ENCODE measurements around the gene NKAPL. TPM values are rescaled to one million over a fixed set of nuclear protein-coding genes. Genes with fewer than 3 reads are reported as not detected.

NKAPL gene
- polyA plus RNA-seq (2011; rRNA removed) (0.52 TPM in 2 replicates), polyA minus RNA-seq (2011; rRNA and poly(A)+ RNA removed) (0.18 and 0.26 TPM in 2 replicates)

- no peaks in the 10 kb centered on the region for H3K27me3 ChIP-seq (ENCODE audit: control insufficient read depth, insufficient read depth, low read length)
- ChIA-PET POLR2A (no interaction called here), CTCF (no interaction called here)
- peak within 1 kb of the TSS; percentile 34 for H3K4me3 ChIP-seq (ENCODE audit: low read depth, low read length)
- H3K9me3 ChIP-seq (ENCODE audit: control insufficient read depth, insufficient read depth, low read length), result peaks cover 11% of the 10 kb centered on the region
- DNase-seq (ENCODE audit: low read depth, low spot score), result no peak
- no peak for TF ChIP-seq CTCF (IDR thresholded peaks at IDR 0.05; ENCODE audit: low read depth, low read length)
- no peak within 1 kb of the TSS for H3K27ac ChIP-seq (ENCODE audit: low read depth, low read length)
Measured at GRCh38 chr6:28258877-28259777, at the start of gene NKAPL. NKAPL (plus strand) TSS chr6:28259297; CDS start chr6:28259372, 75 bp downstream.

GRCh38 chr6:28209753-28210535, 49.2 kb upstream of the NKAPL start:
- peaks cover 36% of the 10 kb centered on the region for H3K27me3 ChIP-seq (ENCODE audit: control insufficient read depth, insufficient read depth, low read length)
- TF ChIP-seq CTCF (IDR thresholded peaks at IDR 0.05; ENCODE audit: low read depth, low read length), result no peak
- no peak overlapping the region for H3K4me3 ChIP-seq (ENCODE audit: low read depth, low read length)
- ChIA-PET CTCF (interaction anchor here (1.2 kb wide), 1 partner anchor 146 kb away, joined by 4 read pairs; no protein-coding TSS in a partner anchor), POLR2A (no interaction called here)
- no peak for DNase-seq (ENCODE audit: low read depth, low spot score)
- no peak overlapping the region for H3K27ac ChIP-seq (ENCODE audit: low read depth, low read length)
- no peaks in the 10 kb centered on the region for H3K9me3 ChIP-seq (ENCODE audit: control insufficient read depth, insufficient read depth, low read length)

- CTCF ChIA-PET, result interaction anchor here (0.6 kb wide), 1 partner anchor 162 kb away, joined by 4 read pairs; no protein-coding TSS in a partner anchor
- Histone ChIP-seq H3K27me3 (ENCODE audit: control insufficient read depth, insufficient read depth, low read length) (peaks cover 32% of the 10 kb centered on the region), H3K9me3 (ENCODE audit: control insufficient read depth, insufficient read depth, low read length) (no peaks in the 10 kb centered on the region), H3K4me3 (ENCODE audit: low read depth, low read length) (peak overlapping the region; percentile 65), H3K27ac (ENCODE audit: low read depth, low read length) (peak overlapping the region; percentile 12)
- no peak for TF ChIP-seq CTCF (IDR thresholded peaks at IDR 0.05; ENCODE audit: low read depth, low read length)
- DNase-seq (ENCODE audit: low read depth, low spot score), result no peak
- POLR2A ChIA-PET, result no interaction called here
Measured at GRCh38 chr6:28211840-28212509, 47.1 kb upstream of the NKAPL start.

- Histone ChIP-seq H3K4me3 (ENCODE audit: low read depth, low read length) (peak overlapping the region; percentile 65), H3K9me3 (ENCODE audit: control insufficient read depth, insufficient read depth, low read length) (no peaks in the 10 kb centered on the region), H3K27ac (ENCODE audit: low read depth, low read length) (no peak overlapping the region), H3K27me3 (ENCODE audit: control insufficient read depth, insufficient read depth, low read length) (peaks cover 26% of the 10 kb centered on the region)
- POLR2A ChIA-PET, result no interaction called here
- TF ChIP-seq CTCF (IDR thresholded peaks at IDR 0.05; ENCODE audit: low read depth, low read length), result no peak
- peak; percentile 71 for DNase-seq (ENCODE audit: low read depth, low spot score)
- CTCF ChIA-PET, result interaction anchor here (0.6 kb wide), 1 partner anchor 161 kb away, joined by 4 read pairs; no protein-coding TSS in a partner anchor
Measured at GRCh38 chr6:28212510-28213212, 46.4 kb upstream of the NKAPL start.
